ENCODE results near the gene ARMC7.
"Not testable (repeated sequence)": the region's sequence is repeated elsewhere in the genome, so short reads cannot be mapped to it uniquely, and the experiment has no call there.

Gene ARMC7

GRCh38 chr17:75153780-75154194 lies 44.0 kb downstream of the ARMC7 start:
- DNase-seq (ENCODE audit: low read depth in 2 of 2): no peak

GRCh38 chr17:75154195-75155106 lies 44.7 kb downstream of the ARMC7 start, which contains the start of gene JPT1:
Gene JPT1, minus strand, starts transcription at chr17:75154512. Its CDS starts 115 bp downstream, at chr17:75154397.
- peak; percentile 97 to 99 for DNase-seq (ENCODE audit: low read depth in 2 of 2)

GRCh38 chr17:75155191-75155601 lies 45.4 kb downstream of the ARMC7 start:
- no peak for DNase-seq (ENCODE audit: low read depth in 2 of 2)

GRCh38 chr17:75158480-75158879 lies 48.7 kb downstream of the ARMC7 start:
- not testable (repeated sequence) for DNase-seq (ENCODE audit: low read depth in 2 of 2)

- no peak for DNase-seq (ENCODE audit: low read depth in 2 of 2)
Observed at GRCh38 chr17:75159196-75160031, 49.6 kb downstream of the ARMC7 start.

GRCh38 chr17:75160211-75160610 lies 50.4 kb downstream of the ARMC7 start:
- DNase-seq (ENCODE audit: low read depth in 2 of 2): no peak

GRCh38 chr17:75163074-75163473 lies 53.3 kb downstream of the ARMC7 start:
- no peak for DNase-seq (ENCODE audit: low read depth in 2 of 2)

- DNase-seq (ENCODE audit: low read depth in 2 of 2): not testable (repeated sequence)
Observed at GRCh38 chr17:75164606-75165005, 54.8 kb downstream of the ARMC7 start.

GRCh38 chr17:75168998-75169397 lies 59.2 kb downstream of the ARMC7 start:
- DNase-seq (ENCODE audit: low read depth in 2 of 2): no peak

- DNase-seq (ENCODE audit: low read depth in 2 of 2): no peak
Observed at GRCh38 chr17:75173526-75173925, 63.8 kb downstream of the ARMC7 start.

- no peak for DNase-seq (ENCODE audit: low read depth in 2 of 2)
Observed at GRCh38 chr17:75174996-75175395, 65.2 kb downstream of the ARMC7 start.

- DNase-seq (ENCODE audit: low read depth in 2 of 2): no peak
Observed at GRCh38 chr17:75176625-75177024, 66.9 kb downstream of the ARMC7 start.

GRCh38 chr17:75178453-75178852 lies 68.7 kb downstream of the ARMC7 start:
- no peak for DNase-seq (ENCODE audit: low read depth in 2 of 2)
